Measurements from ENCODE around the gene GTF3A.

The GTF3A gene

GRCh38 chr13:27448308-27448707, 23.9 kb downstream of the GTF3A start:
- no peak for DNase-seq (ENCODE audit: low read depth, low spot score)

GRCh38 chr13:27449081-27449603, 24.7 kb downstream of the GTF3A start:
- DNase-seq (ENCODE audit: low read depth, low spot score), result no peak

- peak; percentile 70 for DNase-seq (ENCODE audit: low read depth, low spot score)
Measured at GRCh38 chr13:27449936-27450828, 25.8 kb downstream of the GTF3A start, which contains the start of gene MTIF3. Gene MTIF3, minus strand, starts transcription at chr13:27450564. Its CDS starts 10,116 bp downstream, at chr13:27440448.

- no peak for DNase-seq (ENCODE audit: low read depth, low spot score)
Measured at GRCh38 chr13:27450921-27451471, 26.6 kb downstream of the GTF3A start.

- DNase-seq (ENCODE audit: low read depth, low spot score), result no peak
Measured at GRCh38 chr13:27455331-27455855, 31.0 kb downstream of the GTF3A start.

GRCh38 chr13:27461940-27462584, 37.6 kb downstream of the GTF3A start:
- DNase-seq (ENCODE audit: low read depth, low spot score), result no peak

GRCh38 chr13:27463500-27463899, 39.1 kb downstream of the GTF3A start:
- no peak for DNase-seq (ENCODE audit: low read depth, low spot score)

GRCh38 chr13:27465611-27466010, 41.2 kb downstream of the GTF3A start:
- no peak for DNase-seq (ENCODE audit: low read depth, low spot score)

- DNase-seq (ENCODE audit: low read depth, low spot score), result no peak
Measured at GRCh38 chr13:27466513-27466912, 42.1 kb downstream of the GTF3A start.

GRCh38 chr13:27470075-27470820, 45.8 kb downstream of the GTF3A start:
- no peak for DNase-seq (ENCODE audit: low read depth, low spot score)

- DNase-seq (ENCODE audit: low read depth, low spot score), result no peak
Measured at GRCh38 chr13:27472441-27472840, 48.0 kb downstream of the GTF3A start.

GRCh38 chr13:27472941-27473340, 48.5 kb downstream of the GTF3A start:
- DNase-seq (ENCODE audit: low read depth, low spot score), result no peak

GRCh38 chr13:27474751-27475268, 50.4 kb downstream of the GTF3A start:
- no peak for DNase-seq (ENCODE audit: low read depth, low spot score)

GRCh38 chr13:27476943-27477703, 52.7 kb downstream of the GTF3A start:
- DNase-seq (ENCODE audit: low read depth, low spot score), result no peak

- DNase-seq (ENCODE audit: low read depth, low spot score), result no peak
Measured at GRCh38 chr13:27481766-27482165, 57.3 kb downstream of the GTF3A start.

GRCh38 chr13:27482983-27483382, 58.6 kb downstream of the GTF3A start:
- DNase-seq (ENCODE audit: low read depth, low spot score), result no peak

GRCh38 chr13:27483421-27483820, 59.0 kb downstream of the GTF3A start:
- no peak for DNase-seq (ENCODE audit: low read depth, low spot score)

Data from smooth muscle cell of the brain vasculature (primary cell).